Ovary (tissue), 3 donors: Measurements from ENCODE around the gene TMEM151B.

Experiments
- EP300 ChIP-seq: sonication (generic); formaldehyde crosslinking; IDR thresholded peaks from one replicate; pipeline ENCODE4 v1.6.1; 2017; ENCODE audit warnings: antibody characterized with exemption
- TF ChIP-seq, protein P1 (sequence below), 3 donors: fragments of 450-650 bp in 2 of 3; fragments of 200-600 bp in 1 of 3; IDR thresholded peaks; one replicate each; pipeline versions ENCODE4 v1.5.1 to v1.8.0; 2016 to 2022; ENCODE audit warnings: antibody characterized with exemption in 3 of 3, mild to moderate bottlenecking in 1 of 3
- donor health status: DM: no; HTN: no; CAD: no.

DNA sequence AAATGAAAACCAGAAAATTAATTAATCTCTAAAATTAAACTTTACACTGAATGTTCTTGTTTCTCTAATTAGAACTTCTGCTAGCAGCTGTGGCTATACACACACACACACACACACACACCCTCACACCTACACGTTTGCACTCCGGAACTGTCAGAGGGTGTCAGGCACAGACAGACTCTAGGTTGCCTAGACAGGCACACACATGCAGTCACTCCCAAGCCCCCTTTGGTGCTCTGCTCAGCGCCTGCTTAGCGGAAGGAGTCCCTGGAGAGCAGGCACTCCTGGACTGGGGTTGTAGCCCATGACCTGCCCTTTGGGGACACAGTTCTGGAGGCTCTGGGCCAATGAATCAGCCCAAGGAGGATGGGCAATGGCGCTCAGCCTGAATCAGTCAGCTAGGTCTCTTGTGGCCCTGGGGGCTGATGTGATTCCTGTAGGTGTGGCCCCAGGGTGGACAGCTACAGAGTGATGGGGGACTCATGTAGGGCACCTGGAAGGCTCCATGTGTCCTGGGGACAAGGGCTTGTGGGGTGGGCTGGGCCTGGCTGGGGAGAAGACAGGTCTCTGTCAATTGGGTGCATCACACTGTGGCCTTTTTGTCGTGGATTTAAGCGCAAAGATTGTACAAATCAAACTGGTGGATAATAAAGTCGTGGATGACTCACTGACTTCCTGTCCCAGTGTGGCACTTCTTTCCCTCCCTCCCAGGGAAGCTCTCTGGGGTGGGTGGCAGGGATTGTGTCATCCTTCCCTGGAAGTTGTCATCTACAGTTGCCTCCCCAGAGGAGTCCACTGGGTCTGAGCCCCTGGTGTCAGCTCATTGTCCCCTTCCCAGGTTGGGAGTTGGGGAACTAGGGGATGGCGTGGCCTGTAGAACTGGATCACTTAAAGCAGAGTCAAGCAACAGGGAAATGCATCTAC lies 8.8 kb downstream of the TMEM151B start:
- TF ChIP-seq, protein P1, sequence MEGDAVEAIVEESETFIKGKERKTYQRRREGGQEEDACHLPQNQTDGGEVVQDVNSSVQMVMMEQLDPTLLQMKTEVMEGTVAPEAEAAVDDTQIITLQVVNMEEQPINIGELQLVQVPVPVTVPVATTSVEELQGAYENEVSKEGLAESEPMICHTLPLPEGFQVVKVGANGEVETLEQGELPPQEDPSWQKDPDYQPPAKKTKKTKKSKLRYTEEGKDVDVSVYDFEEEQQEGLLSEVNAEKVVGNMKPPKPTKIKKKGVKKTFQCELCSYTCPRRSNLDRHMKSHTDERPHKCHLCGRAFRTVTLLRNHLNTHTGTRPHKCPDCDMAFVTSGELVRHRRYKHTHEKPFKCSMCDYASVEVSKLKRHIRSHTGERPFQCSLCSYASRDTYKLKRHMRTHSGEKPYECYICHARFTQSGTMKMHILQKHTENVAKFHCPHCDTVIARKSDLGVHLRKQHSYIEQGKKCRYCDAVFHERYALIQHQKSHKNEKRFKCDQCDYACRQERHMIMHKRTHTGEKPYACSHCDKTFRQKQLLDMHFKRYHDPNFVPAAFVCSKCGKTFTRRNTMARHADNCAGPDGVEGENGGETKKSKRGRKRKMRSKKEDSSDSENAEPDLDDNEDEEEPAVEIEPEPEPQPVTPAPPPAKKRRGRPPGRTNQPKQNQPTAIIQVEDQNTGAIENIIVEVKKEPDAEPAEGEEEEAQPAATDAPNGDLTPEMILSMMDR (IDR thresholded peaks at IDR 0.05): no peak
- TF ChIP-seq EP300: no peak
